ENCODE data around the gene EYA3. TPM values are rescaled to one million over a fixed set of nuclear protein-coding genes. Genes with fewer than 3 reads are reported as not detected.

The EYA3 gene
- total RNA-seq, 2 donors from 2014 or later = 62.6 to 64.6 TPM

DNA sequence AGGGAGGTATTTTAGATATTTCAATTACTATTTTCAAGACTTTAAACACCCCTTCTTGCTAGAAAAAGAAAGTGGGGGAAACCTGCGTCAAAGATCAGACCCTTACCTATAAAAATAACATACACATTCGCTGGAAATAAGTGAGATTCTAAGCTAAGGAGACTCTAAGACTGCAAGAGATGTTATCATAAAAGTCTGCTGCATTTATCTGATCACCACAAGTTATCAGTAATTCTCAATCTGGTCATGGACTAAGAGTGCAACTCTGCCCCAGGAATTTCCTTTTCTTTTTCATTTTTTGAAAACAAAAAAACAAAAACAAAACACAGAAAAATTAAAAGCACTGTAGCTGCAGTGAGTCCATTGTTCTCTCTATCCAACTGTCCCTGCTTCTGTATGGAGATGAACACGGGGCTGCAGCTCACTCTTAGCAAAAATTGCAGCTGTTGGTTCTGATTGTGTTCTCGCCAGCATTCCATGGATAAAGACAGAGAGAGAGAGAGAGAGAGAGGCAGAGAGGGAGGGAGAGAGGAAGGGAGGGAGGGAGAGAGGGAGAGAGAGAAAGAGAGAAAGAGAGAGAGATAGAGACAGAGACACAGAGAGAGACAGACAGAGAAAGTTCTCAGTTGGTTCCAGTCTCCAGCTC, 114.5 kb downstream of the EYA3 start:
- Mint-ChIP-seq H3K27me3 (no peaks in the 10 kb centered on the region), H3K9me3 (no peaks in the 10 kb centered on the region), H3K27ac (peak overlapping the region in 1 of 2 donors; percentile 63), H3K36me3 (peaks cover 5% of the 10 kb centered on the region), H3K4me1 (ENCODE audit: low read depth in 2 of 2) (no peaks in the 10 kb centered on the region), H3K4me3 (no peak overlapping the region)
- DNase-seq (ENCODE audit: low spot score) = no peak
- no peak for ATAC-seq

DNA sequence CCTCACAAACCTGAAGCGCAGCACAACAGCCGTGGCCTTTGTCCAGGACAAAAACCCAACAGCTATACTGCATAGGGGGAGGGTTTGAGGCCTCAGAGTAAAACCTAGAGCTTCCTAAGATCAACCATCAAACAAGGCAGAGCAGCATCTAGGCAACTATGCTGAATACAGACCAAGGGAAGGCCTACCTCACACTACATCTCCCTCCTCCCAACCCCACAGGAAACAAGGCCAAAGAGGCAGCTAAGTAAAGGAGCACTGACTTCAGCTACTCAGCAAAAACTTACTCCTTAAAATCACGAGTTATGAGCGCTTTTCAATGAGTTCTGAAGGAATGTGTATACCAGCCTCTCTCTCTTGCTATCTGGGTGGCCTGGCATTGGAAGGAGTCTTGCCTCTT, 116.3 kb downstream of the EYA3 start:
- H3K4me3 Mint-ChIP-seq = no peak overlapping the region
- peaks cover 11% of the 10 kb centered on the region for H3K36me3 Mint-ChIP-seq
- no peaks in the 10 kb centered on the region for H3K27me3 Mint-ChIP-seq
- H3K27ac Mint-ChIP-seq = no peak overlapping the region
- DNase-seq (ENCODE audit: low spot score) (no peak), ATAC-seq (no peak)
- no peaks in the 10 kb centered on the region for H3K9me3 Mint-ChIP-seq
- H3K4me1 Mint-ChIP-seq (ENCODE audit: low read depth in 2 of 2) = peaks cover 6 to 8% of the 10 kb centered on the region in 2 donors

DNA sequence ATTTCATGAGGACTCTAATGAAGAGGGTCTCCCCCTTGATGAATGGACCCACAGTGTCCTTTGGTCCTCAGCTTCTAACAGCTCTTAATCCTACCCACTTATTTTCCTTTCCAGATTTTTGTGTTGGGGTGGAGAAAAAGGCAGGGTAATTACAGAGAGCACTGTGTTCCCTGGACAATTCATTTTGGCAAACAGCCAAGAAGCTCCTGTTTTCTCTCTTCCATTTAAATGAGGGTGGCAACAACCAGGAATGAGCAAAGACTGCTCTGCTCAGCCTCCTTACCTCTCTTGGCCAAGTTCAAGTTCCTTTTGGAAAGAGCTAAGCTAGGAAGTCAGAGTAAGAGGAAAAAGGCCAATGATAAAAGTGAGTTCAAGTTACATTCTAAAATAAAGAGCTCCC, 116.7 kb downstream of the EYA3 start:
- Mint-ChIP-seq H3K27me3 (no peaks in the 10 kb centered on the region), H3K27ac (no peak overlapping the region), H3K36me3 (peaks cover 8% of the 10 kb centered on the region), H3K9me3 (no peaks in the 10 kb centered on the region), H3K4me1 (ENCODE audit: low read depth in 2 of 2) (peaks cover 6 to 8% of the 10 kb centered on the region in 2 donors), H3K4me3 (no peak overlapping the region)
- ATAC-seq (no peak), DNase-seq (ENCODE audit: low spot score) (no peak)

DNA sequence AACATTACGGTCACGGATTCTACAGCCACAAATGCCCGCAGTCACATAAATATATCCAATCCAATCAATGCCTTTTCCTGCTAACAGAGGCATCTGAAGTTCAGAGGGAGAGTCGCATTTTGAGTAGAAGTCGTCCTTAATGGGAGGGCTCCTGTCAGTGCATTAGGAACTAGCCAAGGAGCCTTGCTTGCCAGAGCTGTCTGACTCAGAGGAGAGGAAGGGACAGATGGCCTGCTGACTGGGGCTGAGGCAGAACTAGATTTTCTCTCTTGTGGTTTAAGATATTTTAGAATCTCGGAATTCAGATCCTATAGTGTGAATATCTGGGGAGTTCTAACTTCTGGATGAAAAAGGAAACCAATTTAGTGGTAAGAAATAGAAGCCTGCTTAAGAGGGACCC, 118.0 kb downstream of the EYA3 start:
- DNase-seq (ENCODE audit: low spot score) (no peak), ATAC-seq (no peak)
- Mint-ChIP-seq H3K36me3 (peaks cover 8% of the 10 kb centered on the region), H3K27me3 (no peaks in the 10 kb centered on the region), H3K4me3 (no peak overlapping the region), H3K9me3 (no peaks in the 10 kb centered on the region), H3K4me1 (ENCODE audit: low read depth in 2 of 2) (peaks cover 6 to 8% of the 10 kb centered on the region in 2 donors), H3K27ac (peak overlapping the region in 1 of 2 donors; percentile 32)

DNA sequence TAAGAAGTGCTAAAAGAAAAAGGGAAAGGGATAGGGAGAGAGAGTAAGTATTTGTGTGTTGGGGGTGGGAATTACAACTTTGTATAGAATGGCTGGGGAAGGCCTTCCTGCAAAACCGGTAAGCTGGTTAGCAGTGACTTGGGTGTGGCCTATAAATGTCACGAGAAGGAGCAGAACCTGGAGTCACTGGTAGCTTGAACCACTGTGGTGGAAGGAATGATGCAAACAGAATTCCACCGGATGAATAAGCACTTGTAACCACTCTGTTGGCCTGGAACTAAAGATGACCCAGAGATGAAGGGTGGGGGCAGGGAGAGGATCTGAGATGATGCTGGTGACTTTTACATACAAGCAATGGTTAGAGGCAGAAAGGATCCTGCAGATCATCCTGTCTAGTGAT, 119.7 kb downstream of the EYA3 start:
- H3K27ac Mint-ChIP-seq = peak overlapping the region; percentile 45 to 72
- H3K36me3 Mint-ChIP-seq = peaks cover 8% of the 10 kb centered on the region
- no peak overlapping the region for H3K4me3 Mint-ChIP-seq
- peaks cover 8 to 12% of the 10 kb centered on the region in 2 donors for H3K4me1 Mint-ChIP-seq (ENCODE audit: low read depth in 2 of 2)
- no peaks in the 10 kb centered on the region for H3K9me3 Mint-ChIP-seq
- no peaks in the 10 kb centered on the region for H3K27me3 Mint-ChIP-seq
- ATAC-seq (no peak), DNase-seq (ENCODE audit: low spot score) (no peak)

DNA sequence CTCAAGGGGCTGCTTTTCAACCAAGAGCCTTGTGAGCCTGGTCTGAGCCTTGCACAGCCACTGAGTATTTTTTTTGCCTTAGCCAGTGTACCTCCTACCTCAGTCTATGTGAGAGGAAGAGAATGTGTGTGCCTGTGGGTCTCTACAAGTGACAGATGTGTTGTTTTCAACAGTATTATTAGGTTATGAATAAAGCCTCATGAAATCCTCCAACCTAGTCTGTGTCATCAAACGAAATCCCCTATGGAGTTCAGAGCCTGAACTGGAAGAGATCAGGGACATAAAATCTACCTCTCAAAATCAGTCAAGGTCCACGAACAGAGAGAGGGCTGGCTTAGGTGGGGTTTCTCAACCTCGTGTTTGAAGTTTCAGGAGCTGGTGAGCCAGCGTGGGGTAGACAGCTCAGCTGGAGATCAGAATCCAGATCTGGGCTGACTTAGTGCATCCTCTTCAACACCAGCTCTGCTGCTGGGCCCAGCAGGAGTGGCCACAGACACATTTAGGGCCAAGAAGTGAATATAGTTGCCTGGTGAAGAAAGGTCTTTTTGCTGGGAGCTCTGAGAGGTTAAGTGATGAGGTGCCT, 120.4 kb downstream of the EYA3 start:
- no peak for DNase-seq (ENCODE audit: low spot score)
- Mint-ChIP-seq H3K36me3 (peaks cover 8% of the 10 kb centered on the region), H3K27ac (peak overlapping the region; percentile 45 to 72), H3K27me3 (no peaks in the 10 kb centered on the region), H3K4me1 (ENCODE audit: low read depth in 2 of 2) (peaks cover 8 to 17% of the 10 kb centered on the region in 2 donors), H3K9me3 (no peaks in the 10 kb centered on the region), H3K4me3 (no peak overlapping the region)
- ATAC-seq = no peak

DNA sequence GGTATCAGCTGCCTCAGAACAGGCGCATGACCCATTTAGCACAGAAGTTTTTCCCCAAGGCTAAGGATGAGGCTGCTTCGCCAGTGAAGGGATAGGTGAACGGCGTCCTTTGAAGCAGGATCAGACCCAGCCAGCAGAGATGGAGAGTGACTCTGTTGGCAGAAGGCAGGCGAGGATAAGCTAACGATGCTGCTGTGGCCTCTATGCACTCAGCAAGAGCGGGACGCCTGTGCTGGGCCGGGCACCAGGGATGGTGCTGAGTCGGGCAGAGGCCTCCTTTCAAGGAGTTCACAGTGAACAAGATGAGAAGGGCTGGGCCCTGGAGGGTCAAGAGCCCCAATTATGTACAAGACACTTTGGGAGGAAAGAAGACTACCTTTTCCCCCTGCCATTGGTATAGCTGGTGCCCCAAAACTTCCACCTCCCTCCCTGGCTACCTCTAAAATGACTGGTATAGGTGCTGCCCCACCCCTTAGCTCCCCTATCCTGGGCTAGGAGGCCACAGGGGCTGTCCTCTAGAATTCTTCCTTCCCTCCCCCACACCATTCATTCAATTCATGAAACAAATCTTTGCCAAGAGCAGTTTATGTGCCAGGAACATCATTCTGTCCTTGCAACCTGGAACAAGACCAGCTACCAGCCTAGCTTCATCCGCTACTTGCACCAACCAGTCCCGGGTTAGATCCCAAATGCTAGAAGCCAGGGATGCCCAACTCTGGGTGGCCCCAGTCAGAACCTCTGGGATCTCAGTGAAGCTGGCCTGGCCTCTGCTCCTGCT, 121.1 kb downstream of the EYA3 start:
- Mint-ChIP-seq H3K36me3 (peaks cover 8% of the 10 kb centered on the region), H3K27ac (peak overlapping the region; percentile 47 to 72), H3K27me3 (no peaks in the 10 kb centered on the region), H3K9me3 (no peaks in the 10 kb centered on the region), H3K4me3 (no peak overlapping the region), H3K4me1 (ENCODE audit: low read depth in 2 of 2) (peaks cover 8 to 17% of the 10 kb centered on the region in 2 donors)
- DNase-seq (ENCODE audit: low spot score) (no peak), ATAC-seq (no peak)

DNA sequence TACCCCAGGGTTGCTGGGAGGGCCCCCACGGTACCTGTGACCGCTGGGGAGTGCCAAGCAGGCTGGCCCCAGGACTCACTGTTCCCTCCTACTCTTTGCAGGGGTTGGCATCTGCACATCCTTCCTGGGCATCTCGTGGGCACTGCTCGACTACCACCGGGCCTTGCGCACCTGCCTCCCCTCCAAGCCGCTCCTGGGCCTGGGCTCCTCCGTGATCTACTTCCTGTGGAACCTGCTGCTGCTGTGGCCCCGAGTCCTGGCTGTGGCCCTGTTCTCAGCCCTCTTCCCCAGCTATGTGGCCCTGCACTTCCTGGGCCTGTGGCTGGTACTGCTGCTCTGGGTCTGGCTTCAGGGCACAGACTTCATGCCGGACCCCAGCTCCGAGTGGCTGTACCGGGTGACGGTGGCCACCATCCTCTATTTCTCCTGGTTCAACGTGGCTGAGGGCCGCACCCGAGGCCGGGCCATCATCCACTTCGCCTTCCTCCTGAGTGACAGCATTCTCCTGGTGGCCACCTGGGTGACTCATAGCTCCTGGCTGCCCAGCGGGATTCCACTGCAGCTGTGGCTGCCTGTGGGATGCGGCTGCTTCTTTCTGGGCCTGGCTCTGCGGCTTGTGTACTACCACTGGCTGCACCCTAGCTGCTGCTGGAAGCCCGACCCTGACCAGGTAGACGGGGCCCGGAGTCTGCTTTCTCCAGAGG, 121.9 kb downstream of the EYA3 start:
- Mint-ChIP-seq H3K27me3 (no peaks in the 10 kb centered on the region), H3K27ac (peak overlapping the region in 1 of 2 donors; percentile 47), H3K4me3 (no peak overlapping the region), H3K4me1 (ENCODE audit: low read depth in 2 of 2) (peaks cover 13 to 20% of the 10 kb centered on the region in 2 donors), H3K36me3 (peaks cover 8% of the 10 kb centered on the region), H3K9me3 (no peaks in the 10 kb centered on the region)
- ATAC-seq = no peak
- no peak for DNase-seq (ENCODE audit: low spot score)

DNA sequence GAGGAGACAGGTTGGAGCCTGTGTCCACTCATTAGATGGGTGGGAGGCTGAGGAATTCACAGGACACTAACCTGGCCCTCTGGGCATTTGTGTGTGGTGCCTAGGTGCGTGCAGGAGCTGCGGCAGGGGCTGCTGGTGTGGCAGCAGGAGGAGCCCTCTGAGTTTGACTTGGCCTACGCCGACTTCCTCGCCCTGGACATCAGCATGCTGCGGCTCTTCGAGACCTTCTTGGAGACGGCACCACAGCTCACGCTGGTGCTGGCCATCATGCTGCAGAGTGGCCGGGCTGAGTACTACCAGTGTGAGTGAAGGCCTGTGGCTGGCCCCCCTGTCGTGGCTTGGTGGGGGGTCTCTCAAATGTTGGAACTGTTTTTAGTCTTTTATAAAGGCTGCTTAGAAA, 125.0 kb downstream of the EYA3 start:
- H3K27me3 Mint-ChIP-seq = no peaks in the 10 kb centered on the region
- H3K36me3 Mint-ChIP-seq = peaks cover 5% of the 10 kb centered on the region
- no peak overlapping the region for H3K4me3 Mint-ChIP-seq
- peaks cover 15 to 26% of the 10 kb centered on the region in 2 donors for H3K4me1 Mint-ChIP-seq (ENCODE audit: low read depth in 2 of 2)
- H3K9me3 Mint-ChIP-seq = no peaks in the 10 kb centered on the region
- DNase-seq (ENCODE audit: low spot score) (no peak), ATAC-seq (no peak)
- peak overlapping the region in 1 of 2 donors; percentile 68 for H3K27ac Mint-ChIP-seq

DNA sequence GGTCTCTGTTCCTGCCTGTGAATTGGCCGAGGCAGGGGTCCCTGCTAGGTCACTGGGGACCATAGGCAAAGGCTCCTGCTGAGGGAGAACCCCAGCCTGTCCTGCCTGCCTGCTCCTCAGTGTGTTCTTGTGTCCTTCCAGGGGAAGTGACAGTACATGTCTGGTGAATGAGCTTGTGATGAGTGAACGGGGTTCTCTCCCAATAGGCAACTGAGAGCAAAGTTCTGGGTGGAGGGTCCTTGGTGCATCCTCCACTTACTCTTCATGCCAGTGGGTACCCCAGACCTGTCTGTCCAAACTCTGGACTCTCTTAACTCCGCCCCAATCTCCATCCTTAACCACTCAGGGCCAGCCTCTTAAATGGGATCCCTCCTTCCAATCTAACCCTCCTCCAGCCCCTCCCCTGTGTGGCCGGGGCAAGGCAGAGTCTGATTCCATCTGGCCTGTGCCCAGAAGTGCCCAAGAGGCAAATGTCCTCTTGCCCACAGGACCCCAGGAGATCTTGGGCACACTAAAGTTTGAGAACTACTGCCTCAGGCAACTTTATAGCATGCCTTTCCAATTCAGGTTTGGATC, 126.7 kb downstream of the EYA3 start:
- Mint-ChIP-seq H3K9me3 (no peaks in the 10 kb centered on the region), H3K36me3 (no peaks in the 10 kb centered on the region), H3K27ac (peak overlapping the region; percentile 51 to 68), H3K4me1 (ENCODE audit: low read depth in 2 of 2) (peaks cover 11 to 23% of the 10 kb centered on the region in 2 donors), H3K4me3 (peak overlapping the region; percentile 83), H3K27me3 (no peaks in the 10 kb centered on the region)
- no peak for ATAC-seq
- DNase-seq (ENCODE audit: low spot score) = no peak

DNA sequence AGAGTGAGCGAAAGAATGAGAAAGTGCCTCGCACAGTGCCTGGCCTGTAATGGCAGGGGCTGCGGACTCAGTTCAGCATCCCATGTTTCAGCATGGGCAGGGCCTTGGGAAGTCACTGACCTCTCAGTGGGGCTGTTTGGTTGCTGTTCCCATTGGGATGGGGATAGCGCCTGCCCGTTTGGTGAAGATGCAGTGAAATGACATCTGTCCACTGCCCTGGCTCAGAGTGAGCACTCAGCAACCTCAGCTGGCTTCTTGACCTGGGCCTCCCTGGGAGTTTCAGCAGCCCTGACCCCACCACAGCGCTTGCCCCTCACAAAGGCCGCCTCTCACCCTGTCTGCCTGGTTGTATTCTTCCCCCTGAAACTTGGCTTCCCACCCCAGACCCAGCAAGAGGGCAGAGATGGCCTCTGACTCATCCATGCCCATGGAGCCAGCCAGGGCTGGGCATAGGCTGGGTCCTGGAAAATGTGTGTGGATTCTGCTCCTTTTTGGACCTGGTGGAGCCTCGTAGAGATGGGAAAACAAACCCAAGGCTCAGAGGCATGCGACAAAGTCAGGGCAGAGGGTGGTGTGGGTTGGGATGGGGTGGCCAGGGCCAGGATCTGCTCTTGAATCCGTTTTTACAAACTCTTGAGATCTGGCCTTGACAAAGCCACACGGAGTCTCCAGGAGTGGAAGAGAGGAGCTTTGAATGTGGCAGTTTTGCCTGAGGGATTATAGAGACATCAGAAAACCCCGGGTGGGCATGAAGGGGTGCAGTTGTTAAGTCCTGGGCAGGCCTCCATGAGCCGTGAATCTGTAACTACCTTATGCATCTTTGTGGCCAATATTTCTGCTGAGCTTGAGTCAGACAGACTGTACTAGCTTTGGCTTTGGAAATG, 127.4 kb downstream of the EYA3 start:
- H3K36me3 Mint-ChIP-seq = no peaks in the 10 kb centered on the region
- H3K4me3 Mint-ChIP-seq = peak overlapping the region; percentile 83
- DNase-seq (ENCODE audit: low spot score) (no peak), ATAC-seq (no peak)
- H3K27ac Mint-ChIP-seq = peak overlapping the region in 1 of 2 donors; percentile 68
- peaks cover 11 to 23% of the 10 kb centered on the region in 2 donors for H3K4me1 Mint-ChIP-seq (ENCODE audit: low read depth in 2 of 2)
- H3K9me3 Mint-ChIP-seq = no peaks in the 10 kb centered on the region
- no peaks in the 10 kb centered on the region for H3K27me3 Mint-ChIP-seq

DNA sequence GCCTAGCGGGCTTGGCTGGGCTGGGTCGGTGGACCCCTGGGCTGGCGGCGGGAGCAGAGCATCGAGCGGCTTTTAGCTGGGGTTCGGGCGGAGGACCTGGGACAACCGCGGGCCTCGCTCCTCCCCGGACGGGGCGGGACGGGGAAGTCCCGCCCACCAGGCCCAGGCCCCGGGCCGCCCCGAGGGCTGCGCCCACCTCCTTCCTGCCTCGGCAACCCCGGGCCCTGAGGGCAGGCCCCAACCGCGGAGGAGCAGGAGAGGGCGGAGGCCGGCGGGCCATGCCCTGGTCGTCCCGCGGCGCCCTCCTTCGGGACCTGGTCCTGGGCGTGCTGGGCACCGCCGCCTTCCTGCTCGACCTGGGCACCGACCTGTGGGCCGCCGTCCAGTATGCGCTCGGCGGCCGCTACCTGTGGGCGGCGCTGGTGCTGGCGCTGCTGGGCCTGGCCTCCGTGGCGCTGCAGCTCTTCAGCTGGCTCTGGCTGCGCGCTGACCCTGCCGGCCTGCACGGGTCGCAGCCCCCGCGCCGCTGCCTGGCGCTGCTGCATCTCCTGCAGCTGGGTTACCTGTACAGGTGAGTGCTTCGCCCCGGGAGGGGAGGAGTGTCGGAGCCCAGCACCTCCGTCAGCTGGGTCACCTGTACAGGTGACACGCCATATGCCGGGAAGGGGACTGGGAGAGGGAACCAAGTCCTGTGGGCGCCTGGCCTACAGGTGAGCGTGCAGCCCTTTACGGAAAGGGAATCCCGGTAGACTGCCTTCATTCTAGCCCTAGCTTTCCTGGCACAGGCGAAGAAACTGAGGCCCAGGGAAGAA, 128.4 kb downstream of the EYA3 start, which contains the start of gene XKR8:
TSS of gene XKR8 (plus strand) at position 182 of the 812 bp plus-strand sequence. CDS start at position 279, 97 bp downstream.
- peak within 1 kb of the TSS; percentile 83 for H3K4me3 Mint-ChIP-seq

More for the DNA sequence above, 128.4 kb downstream of the EYA3 start, which contains the start of gene XKR8:
- Mint-ChIP-seq H3K9me3 (no peaks in the 10 kb centered on the region), H3K4me1 (ENCODE audit: low read depth in 2 of 2) (peaks cover 11 to 21% of the 10 kb centered on the region in 2 donors), H3K36me3 (no peaks in the 10 kb centered on the region), H3K27me3 (no peaks in the 10 kb centered on the region), H3K27ac (peak within 1 kb of the TSS; percentile 43 to 89)
- peak; percentile 98 to 99 for ATAC-seq
- peak; percentile 90 for DNase-seq (ENCODE audit: low spot score)
